ENCODE results near the gene CACNA1D.

The CACNA1D gene

DNA sequence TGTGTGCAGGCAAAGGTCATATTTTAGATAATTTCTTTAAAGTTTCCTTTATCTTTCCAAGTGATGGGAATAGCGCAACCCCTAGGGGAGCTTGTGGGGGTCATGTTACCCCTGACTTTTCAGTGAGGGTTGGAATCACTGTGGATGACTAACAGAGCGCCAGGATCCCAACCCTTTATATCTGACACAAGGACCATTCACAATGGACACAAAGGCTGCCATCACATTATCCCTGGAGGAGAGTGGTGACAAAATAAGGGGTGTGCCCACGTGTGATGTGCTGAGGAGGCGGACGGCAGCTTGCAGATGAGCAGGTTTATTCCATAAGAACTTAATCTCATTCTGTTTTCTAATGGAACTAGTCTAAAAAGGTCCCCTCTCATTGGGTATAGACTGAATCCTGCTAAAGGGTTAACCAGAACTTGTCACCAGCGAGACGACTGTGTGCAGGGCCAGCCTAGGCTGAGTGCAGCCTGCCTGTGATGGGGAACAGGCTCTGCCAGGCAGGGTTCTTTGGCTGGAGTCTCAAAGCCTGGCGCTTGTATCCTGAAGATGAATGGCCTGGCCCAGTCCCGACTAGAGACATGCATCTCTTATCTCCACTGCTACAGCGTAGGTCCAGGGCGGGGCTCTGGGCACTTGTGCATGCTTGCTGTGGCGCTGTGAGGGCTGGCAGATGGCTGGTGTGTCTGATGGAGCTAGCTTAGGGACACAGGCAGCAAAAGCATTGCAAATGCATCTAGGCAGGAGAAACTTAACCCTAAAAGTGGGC, 301.6 kb downstream of the CACNA1D start:
- no peak for DNase-seq

GRCh38 chr3:53798144-53798543, 303.7 kb downstream of the CACNA1D start:
- no peak for DNase-seq

GRCh38 chr3:53799338-53799865, 305.0 kb downstream of the CACNA1D start:
- no peak for DNase-seq

GRCh38 chr3:53800041-53800906, 305.9 kb downstream of the CACNA1D start:
- no peak for DNase-seq

DNA sequence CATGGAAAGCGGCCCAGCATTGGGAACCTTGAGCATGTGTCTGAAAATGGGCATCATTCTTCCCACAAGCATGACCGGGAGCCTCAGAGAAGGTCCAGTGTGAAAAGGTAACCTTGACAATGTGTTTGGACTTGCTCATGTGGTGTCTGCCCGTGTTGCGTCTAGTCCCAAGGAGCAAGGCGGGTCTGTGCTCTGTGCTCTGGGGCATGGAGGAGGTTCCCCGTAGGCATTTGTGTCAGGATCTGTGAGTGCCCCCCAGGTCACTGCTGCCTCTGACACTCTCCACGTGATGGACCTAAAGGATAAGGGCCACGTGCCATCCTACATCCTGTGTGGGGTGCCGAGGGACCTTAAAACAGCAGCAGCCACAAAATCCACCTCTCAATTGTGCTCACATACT, 306.9 kb downstream of the CACNA1D start:
- no peak for DNase-seq

DNA sequence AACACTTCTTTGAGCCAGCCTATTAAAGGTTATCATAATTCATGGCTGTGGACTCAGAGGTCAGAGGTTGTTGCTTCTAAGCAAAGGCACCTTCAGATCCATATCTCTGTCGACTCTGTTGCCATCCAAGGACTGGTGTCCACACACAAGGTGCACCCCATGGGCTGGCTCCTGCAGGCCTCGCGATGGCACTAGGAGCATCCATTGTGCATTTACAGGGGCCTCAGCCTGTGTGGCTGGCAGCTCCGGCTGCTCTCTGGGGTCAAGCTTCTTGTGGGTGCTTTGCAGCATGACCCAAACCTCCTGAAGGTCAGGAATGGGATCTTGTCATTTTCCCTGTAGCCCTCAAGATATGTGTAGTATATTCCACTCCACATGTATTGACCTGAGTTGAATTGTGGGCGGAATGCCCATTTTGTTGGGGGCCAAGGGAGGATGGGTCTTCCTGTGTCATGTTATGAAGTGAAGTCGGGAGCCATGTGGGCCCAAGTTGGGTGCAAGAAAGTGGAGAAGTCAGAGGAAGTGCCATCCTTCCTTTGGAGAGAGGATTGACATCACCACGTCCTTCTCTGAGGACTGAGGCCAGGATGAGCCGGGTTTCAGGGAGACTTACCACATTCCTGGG, 308.0 kb downstream of the CACNA1D start:
- no peak for DNase-seq

GRCh38 chr3:53803124-53803815, 308.9 kb downstream of the CACNA1D start:
- no peak for DNase-seq

GRCh38 chr3:53803816-53804695, 309.6 kb downstream of the CACNA1D start:
- no peak for DNase-seq

DNA sequence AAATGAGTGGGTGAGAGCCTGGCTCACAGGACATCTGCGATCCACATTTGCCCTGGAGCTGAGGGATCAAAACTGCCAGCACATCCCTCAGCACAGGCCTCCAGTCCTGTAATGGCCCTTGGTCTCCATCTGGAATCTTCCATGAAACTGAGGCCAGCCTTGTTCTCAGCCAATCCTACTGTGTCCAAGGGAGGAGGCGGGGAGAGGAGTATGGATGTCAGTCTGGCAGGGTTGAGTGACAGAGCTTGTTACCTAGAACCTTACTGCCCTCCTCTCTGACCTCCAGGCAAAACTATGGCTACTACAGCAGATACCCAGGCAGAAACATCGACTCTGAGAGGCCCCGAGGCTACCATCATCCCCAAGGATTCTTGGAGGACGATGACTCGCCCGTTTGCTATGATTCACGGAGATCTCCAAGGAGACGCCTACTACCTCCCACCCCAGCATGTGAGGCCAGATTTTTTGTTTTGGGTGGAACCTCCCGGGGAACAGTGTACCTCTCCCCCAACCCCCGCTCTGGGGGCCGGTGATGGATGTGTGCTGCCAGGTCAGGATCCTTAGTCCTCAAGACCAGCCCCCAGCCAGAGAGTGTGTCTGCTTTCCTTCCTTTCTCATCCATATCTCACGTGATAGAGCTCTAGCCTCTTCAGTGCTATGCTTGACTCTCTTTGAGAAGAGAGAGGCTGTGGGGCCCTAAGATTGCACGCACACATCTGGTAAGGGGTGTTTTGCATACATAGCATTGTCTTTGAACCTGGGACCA, 310.5 kb downstream of the CACNA1D start:
- no peak for DNase-seq

GRCh38 chr3:53805463-53806159, 311.2 kb downstream of the CACNA1D start:
- DNase-seq = no peak

GRCh38 chr3:53806182-53807116, 312.0 kb downstream of the CACNA1D start:
- DNase-seq = no peak

- no peak for DNase-seq
Measured at GRCh38 chr3:53807117-53807810, 312.9 kb downstream of the CACNA1D start.

- DNase-seq = no peak
Measured at GRCh38 chr3:53808496-53808895, 314.1 kb downstream of the CACNA1D start.

DNA sequence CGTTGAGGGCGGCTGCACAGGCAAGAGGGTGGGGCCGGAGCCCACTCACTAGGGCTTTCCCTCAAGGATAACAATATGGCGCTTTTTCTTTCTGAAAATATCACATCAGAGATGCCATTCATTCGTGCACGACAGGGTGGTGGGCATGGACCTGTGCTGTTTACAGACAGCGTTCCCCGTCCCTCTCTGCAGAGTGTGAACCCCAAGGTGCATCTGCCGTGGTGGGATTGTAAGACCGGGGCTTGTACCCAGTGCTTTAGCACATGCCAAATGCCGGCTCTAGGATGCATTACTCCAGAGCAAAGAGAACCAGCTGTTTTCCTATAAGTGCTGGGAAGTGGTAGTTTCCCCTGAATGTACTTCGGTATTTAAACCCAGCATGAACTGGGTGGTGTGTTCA, 314.9 kb downstream of the CACNA1D start:
- no peak for DNase-seq

DNA sequence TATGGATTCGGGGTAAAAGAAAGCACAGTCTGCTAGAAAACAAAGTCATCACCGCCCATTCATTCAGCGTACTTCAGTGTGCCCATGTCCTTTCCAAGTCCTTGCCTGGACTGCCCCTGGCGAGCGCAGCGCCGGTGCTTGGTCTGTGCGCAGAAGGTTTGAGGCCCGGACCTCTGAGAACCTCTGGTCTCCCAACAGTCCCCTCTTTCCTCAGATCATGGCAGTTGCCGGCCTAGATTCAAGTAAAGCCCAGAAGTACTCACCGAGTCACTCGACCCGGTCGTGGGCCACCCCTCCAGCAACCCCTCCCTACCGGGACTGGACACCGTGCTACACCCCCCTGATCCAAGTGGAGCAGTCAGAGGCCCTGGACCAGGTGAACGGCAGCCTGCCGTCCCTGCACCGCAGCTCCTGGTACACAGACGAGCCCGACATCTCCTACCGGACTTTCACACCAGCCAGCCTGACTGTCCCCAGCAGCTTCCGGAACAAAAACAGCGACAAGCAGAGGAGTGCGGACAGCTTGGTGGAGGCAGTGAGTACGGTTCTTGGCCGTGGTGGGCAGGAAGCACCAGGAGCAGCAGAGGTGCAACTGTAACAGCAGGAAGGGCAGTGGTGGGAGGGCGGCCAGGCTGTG, 315.5 kb downstream of the CACNA1D start:
- no peak for DNase-seq

- DNase-seq = no peak
Measured at GRCh38 chr3:53811143-53811927, 316.9 kb downstream of the CACNA1D start.

DNA sequence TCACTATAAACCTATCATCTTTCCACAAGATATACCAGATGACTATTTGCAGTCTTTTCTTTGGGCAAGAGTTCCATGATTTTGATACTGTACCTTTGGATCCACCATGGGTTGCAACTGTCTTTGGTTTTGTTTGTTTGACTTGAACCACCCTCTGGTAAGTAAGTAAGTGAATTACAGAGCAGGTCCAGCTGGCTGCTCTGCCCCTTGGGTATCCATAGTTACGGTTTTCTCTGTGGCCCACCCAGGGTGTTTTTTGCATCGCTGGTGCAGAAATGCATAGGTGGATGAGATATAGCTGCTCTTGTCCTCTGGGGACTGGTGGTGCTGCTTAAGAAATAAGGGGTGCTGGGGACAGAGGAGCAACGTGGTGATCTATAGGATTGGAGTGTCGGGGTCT, 318.0 kb downstream of the CACNA1D start:
- DNase-seq = no peak
